Vagina (tissue), 2 donors: ENCODE data around the gene TANK. TPM values are rescaled to one million over a fixed set of nuclear protein-coding genes. Genes with fewer than 3 reads are reported as not detected.

Experiments used
- DNase-seq, 2 donors: peaks; one replicate each; pipeline ENCODE4 v3.0.0-alpha.2; 2017; ENCODE audit errors: extremely low spot score in 2 of 2
- H3K27ac ChIP-seq: fragments of 200-600 bp; sonication (generic); one replicate; pipeline ENCODE4 v1.5.1; 2019
- H3K27me3 ChIP-seq: fragments of 200-600 bp; sonication (generic); one replicate; pipeline ENCODE4 v1.5.1; 2019
- H3K36me3 ChIP-seq, 2 donors: fragments of 200-600 bp; sonication (generic); one replicate each; pipeline ENCODE4 v1.5.1; 2017 to 2019
- H3K4me1 ChIP-seq: fragments of 200-600 bp; sonication (generic); one replicate; pipeline ENCODE4 v1.5.1; 2019
- H3K4me3 ChIP-seq, 2 donors: fragments of 200-600 bp; sonication (generic); 1 replicate in 1 of 2; 2 replicates in 1 of 2; pipeline ENCODE4 v1.5.1; 2016 to 2019
- H3K9me3 ChIP-seq: fragments of 200-600 bp; sonication (generic); one replicate; pipeline ENCODE4 v1.5.1; 2019
- POLR2A ChIP-seq, 2 donors: fragments of 450-650 bp; IDR thresholded peaks; one replicate each; pipeline ENCODE4 v1.6.1; 2017; ENCODE audit warnings: antibody characterized with exemption in 2 of 2, mild to moderate bottlenecking in 2 of 2, moderate library complexity in 2 of 2
- POLR2AphosphoS5 ChIP-seq, 2 donors: sonication (generic); formaldehyde crosslinking; IDR thresholded peaks; one replicate each; pipeline ENCODE4 v1.9.0; 2017; ENCODE audit warnings: antibody characterized with exemption in 2 of 2, mild to moderate bottlenecking in 2 of 2, low read depth in 1 of 2; ENCODE audit not compliant: insufficient read depth in 1 of 2
- intact Hi-C: fragments of 100-400 bp; cut with DNase I; formaldehyde crosslinking; loops from one replicate; pipeline ENCODE4 v1.15.1; 2023
- total RNA-seq: library from RNA; depleted of rRNA; stranded (reverse); fragments of >200 nt; gene quantifications from one replicate; pipeline ENCODE4 v1.2.3, GENCODE V29; 2016
- TF ChIP-seq, protein P1 (sequence below), 3 experiments: fragments of 450-650 bp in 2 of 3; fragments of 200-600 bp in 1 of 3; sonication (generic) in 1 of 3; IDR thresholded peaks; one replicate each; pipeline ENCODE4 v1.5.1; 2017 to 2019; ENCODE audit warnings: antibody characterized with exemption in 3 of 3, mild to moderate bottlenecking in 2 of 3, moderate library complexity in 2 of 3

Gene TANK
- total RNA-seq, 1 donor from 2014 or later = 94.0 TPM

DNA sequence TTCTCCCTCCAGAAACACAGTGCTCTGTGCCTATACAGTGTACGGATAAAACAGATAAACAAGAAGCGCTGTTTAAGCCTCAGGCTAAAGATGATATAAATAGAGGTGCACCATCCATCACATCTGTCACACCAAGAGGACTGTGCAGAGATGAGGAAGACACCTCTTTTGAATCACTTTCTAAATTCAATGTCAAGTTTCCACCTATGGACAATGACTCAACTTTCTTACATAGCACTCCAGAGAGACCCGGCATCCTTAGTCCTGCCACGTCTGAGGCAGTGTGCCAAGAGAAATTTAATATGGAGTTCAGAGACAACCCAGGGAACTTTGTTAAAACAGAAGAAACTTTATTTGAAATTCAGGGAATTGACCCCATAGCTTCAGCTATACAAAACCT lies 70.7 kb downstream of the TANK start:
- peaks cover 0 to 22% of the 10 kb centered on the region in 2 donors for H3K36me3 ChIP-seq
- DNase-seq = no peak
- no peaks in the 10 kb centered on the region for H3K9me3 ChIP-seq
- TF ChIP-seq POLR2A (IDR thresholded peaks at IDR 0.05) (no peak), POLR2AphosphoS5 (IDR thresholded peaks at IDR 0.05; ENCODE audit: insufficient read depth in 1 of 2, low read depth in 1 of 2) (no peak)
- TF ChIP-seq, protein P1, sequence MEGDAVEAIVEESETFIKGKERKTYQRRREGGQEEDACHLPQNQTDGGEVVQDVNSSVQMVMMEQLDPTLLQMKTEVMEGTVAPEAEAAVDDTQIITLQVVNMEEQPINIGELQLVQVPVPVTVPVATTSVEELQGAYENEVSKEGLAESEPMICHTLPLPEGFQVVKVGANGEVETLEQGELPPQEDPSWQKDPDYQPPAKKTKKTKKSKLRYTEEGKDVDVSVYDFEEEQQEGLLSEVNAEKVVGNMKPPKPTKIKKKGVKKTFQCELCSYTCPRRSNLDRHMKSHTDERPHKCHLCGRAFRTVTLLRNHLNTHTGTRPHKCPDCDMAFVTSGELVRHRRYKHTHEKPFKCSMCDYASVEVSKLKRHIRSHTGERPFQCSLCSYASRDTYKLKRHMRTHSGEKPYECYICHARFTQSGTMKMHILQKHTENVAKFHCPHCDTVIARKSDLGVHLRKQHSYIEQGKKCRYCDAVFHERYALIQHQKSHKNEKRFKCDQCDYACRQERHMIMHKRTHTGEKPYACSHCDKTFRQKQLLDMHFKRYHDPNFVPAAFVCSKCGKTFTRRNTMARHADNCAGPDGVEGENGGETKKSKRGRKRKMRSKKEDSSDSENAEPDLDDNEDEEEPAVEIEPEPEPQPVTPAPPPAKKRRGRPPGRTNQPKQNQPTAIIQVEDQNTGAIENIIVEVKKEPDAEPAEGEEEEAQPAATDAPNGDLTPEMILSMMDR (IDR thresholded peaks at IDR 0.05) = no peak
- no peak overlapping the region for H3K4me3 ChIP-seq
- H3K4me1 ChIP-seq = no peaks in the 10 kb centered on the region
- H3K27me3 ChIP-seq = no peaks in the 10 kb centered on the region
- H3K27ac ChIP-seq = no peak overlapping the region
- intact Hi-C loops = no loop called here

- Histone ChIP-seq H3K4me1 (peaks cover 9% of the 10 kb centered on the region), H3K4me3 (no peak overlapping the region), H3K27ac (no peak overlapping the region), H3K27me3 (no peaks in the 10 kb centered on the region), H3K36me3 (peaks cover 0 to 20% of the 10 kb centered on the region in 2 donors), H3K9me3 (no peaks in the 10 kb centered on the region)
- no peak for DNase-seq
- intact Hi-C loops = no loop called here
- TF ChIP-seq POLR2AphosphoS5 (IDR thresholded peaks at IDR 0.05; ENCODE audit: insufficient read depth in 1 of 2, low read depth in 1 of 2) (no peak), POLR2A (IDR thresholded peaks at IDR 0.05) (no peak)
- TF ChIP-seq, protein P1 (IDR thresholded peaks at IDR 0.05) = no peak
Measured at GRCh38 chr2:161232571-161232970, 72.3 kb downstream of the TANK start.

- intact Hi-C loops = no loop called here
- H3K4me1 ChIP-seq = peaks cover 11% of the 10 kb centered on the region
- no peaks in the 10 kb centered on the region for H3K27me3 ChIP-seq
- no peak for TF ChIP-seq POLR2A (IDR thresholded peaks at IDR 0.05)
- TF ChIP-seq POLR2AphosphoS5 (IDR thresholded peaks at IDR 0.05; ENCODE audit: insufficient read depth in 1 of 2, low read depth in 1 of 2) = no peak
- TF ChIP-seq, protein P1 (IDR thresholded peaks at IDR 0.05) = no peak
- H3K27ac ChIP-seq = no peak overlapping the region
- peaks cover 0 to 20% of the 10 kb centered on the region in 2 donors for H3K36me3 ChIP-seq
- no peaks in the 10 kb centered on the region for H3K9me3 ChIP-seq
- no peak overlapping the region for H3K4me3 ChIP-seq
- no peak for DNase-seq
Measured at GRCh38 chr2:161233858-161234431, 73.7 kb downstream of the TANK start.

GRCh38 chr2:161234627-161235026 lies 74.4 kb downstream of the TANK start:
- no peak for DNase-seq
- peaks cover 11% of the 10 kb centered on the region for H3K4me1 ChIP-seq
- H3K9me3 ChIP-seq = no peaks in the 10 kb centered on the region
- no peak overlapping the region for H3K4me3 ChIP-seq
- H3K27ac ChIP-seq = no peak overlapping the region
- H3K36me3 ChIP-seq = peaks cover 0 to 20% of the 10 kb centered on the region in 2 donors
- intact Hi-C loops = no loop called here
- TF ChIP-seq POLR2A (IDR thresholded peaks at IDR 0.05) (no peak), POLR2AphosphoS5 (IDR thresholded peaks at IDR 0.05; ENCODE audit: insufficient read depth in 1 of 2, low read depth in 1 of 2) (no peak)
- TF ChIP-seq, protein P1 (IDR thresholded peaks at IDR 0.05) = no peak
- H3K27me3 ChIP-seq = no peaks in the 10 kb centered on the region

- TF ChIP-seq POLR2A (IDR thresholded peaks at IDR 0.05) = no peak
- TF ChIP-seq, protein P1 (IDR thresholded peaks at IDR 0.05) = no peak
- no peak for TF ChIP-seq POLR2AphosphoS5 (IDR thresholded peaks at IDR 0.05; ENCODE audit: insufficient read depth in 1 of 2, low read depth in 1 of 2)
- intact Hi-C loops = no loop called here
- H3K27ac ChIP-seq = peak overlapping the region; percentile 66
- no peak for DNase-seq
- peaks cover 11% of the 10 kb centered on the region for H3K4me1 ChIP-seq
- H3K9me3 ChIP-seq = no peaks in the 10 kb centered on the region
- peaks cover 0 to 6% of the 10 kb centered on the region in 2 donors for H3K36me3 ChIP-seq
- H3K4me3 ChIP-seq = peak overlapping the region; percentile 57 to 83
- no peaks in the 10 kb centered on the region for H3K27me3 ChIP-seq
Measured at GRCh38 chr2:161237392-161238264, 77.4 kb downstream of the TANK start.
